CD4-positive, alpha-beta T cell treated with Interleukin-12 subunit alpha and Interleukin-12 subunit beta, for 1 hour (primary cell): Measurements from ENCODE around the gene CFAP70.
A peak's percentile ranks its signal among the peaks of the same experiment; 100 is the strongest.
"Not testable (repeated sequence)": the region's sequence is repeated elsewhere in the genome, so short reads cannot be mapped to it uniquely, and the experiment has no call there.

ENCODE experiments used
- DNase-seq: peaks from one replicate; pipeline ENCODE4 v3.0.0-alpha.2; 2020

The CFAP70 gene

DNA sequence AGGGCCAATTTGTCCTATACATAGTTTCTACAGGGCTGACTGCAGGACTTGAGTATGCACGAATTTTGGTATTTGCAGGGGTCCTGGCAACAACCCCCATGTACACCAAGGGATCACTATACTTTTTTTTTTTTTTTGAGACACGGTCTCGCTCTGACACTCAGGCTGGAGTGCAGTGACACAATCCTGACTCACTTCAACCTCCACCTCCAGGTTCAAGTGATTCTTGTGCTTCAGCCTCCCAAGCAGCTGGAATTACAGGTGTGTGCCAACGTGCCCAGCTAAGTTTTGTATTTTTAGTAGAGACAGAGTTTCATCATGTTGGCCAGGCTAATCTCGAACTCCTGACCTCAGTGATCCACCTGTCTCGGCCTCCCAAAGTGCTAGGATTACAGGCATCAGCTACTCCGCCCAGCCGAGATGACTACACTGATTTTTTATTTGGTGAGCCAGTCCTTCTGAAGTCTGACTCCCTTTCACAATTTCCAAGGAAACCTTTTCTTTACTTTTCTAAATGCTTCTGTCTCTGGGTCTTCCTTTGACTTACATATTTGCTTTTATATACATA is 19.8 kb downstream of the CFAP70 start:
- DNase-seq, result no peak

- DNase-seq, result no peak
These were observed 25.5 kb downstream of the CFAP70 start for GRCh38 chr10:73333202-73333601.

DNA sequence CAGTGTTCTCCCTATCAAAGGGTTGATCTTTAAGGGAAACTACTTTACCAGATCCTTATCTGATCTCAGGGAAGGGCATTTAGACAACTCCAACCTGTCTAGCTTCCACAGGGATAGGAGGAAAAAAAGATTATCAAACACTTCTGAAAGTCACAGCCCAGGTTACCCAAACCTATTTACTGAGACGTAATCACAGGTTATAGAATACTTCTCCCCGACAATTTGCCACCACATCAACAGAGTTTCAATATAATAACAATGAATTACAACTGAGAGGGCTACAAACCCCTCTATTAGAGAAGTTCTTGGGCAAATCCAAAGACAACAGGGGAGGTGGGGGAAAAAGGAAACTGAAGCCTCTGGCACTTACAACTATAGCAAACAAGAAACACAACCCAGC is 26.3 kb downstream of the CFAP70 start:
- DNase-seq, result no peak

GRCh38 chr10:73328523-73328922 is 30.1 kb downstream of the CFAP70 start:
- DNase-seq, result not testable (repeated sequence)

DNA sequence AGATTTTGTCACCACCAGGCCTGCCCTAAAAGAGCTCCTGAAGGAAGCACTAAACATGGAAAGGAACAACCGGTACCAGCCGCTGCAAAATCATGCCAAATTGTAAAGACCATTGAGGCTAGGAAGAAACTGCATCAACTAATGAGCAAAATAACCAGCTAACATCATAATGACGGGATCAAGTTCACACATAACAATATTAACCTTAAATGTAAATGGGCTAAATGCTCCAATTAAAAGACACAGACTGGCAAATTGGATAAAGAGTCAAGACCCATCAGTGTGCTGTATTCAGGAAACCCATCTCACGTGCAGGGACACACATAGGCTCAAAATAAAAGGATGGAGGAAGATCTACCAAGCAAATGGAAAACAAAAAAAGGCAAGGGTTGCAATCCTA is 33.4 kb downstream of the CFAP70 start:
- not testable (repeated sequence) for DNase-seq

DNA sequence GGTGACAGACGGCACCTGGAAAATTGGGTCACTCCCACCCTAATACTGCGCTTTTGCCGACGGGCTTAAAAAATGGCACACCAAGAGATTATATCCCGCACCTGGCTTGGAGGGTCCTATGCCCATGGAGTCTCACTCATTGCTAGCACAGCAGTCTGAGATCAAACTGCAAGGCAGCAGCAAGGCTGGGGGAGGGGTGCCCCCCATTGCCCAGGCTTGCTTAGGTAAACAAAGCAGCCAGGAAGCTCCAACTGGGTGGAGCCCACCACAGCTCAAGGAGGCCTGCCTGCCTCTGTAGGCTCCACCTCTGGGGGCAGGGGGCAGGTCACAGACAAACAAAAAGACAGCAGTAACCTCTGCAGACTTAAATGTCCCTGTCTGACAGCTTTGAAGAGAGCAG is 35.1 kb downstream of the CFAP70 start:
- DNase-seq, result not testable (repeated sequence)

GRCh38 chr10:73310475-73310874 is 48.2 kb downstream of the CFAP70 start:
- no peak for DNase-seq

GRCh38 chr10:73307203-73307800 is 51.4 kb downstream of the CFAP70 start:
- no peak for DNase-seq

GRCh38 chr10:73306171-73306708 is 52.4 kb downstream of the CFAP70 start:
- no peak for DNase-seq

GRCh38 chr10:73296946-73297345 is 61.7 kb downstream of the CFAP70 start:
- no peak for DNase-seq

DNA sequence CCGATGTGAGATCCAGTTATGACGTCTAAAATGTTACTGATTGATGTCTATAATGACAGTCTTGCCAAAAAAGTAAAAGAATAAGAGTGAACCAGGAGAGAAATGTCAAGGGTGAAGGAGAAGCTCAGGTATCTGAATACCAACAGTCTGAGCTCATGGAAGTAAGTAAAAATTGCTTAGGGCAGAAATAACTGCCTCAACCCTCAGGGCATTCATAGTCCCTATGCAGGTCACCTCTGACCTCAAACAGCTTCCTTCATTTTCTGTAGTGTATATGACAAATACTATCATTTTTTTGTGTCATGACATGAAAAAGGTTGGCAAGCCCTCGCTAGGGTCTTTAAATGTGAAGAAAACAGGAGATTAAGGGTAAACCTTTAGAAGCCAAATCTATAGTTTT is 65.2 kb downstream of the CFAP70 start:
- DNase-seq, result no peak

GRCh38 chr10:73289958-73290357 is 68.7 kb downstream of the CFAP70 start:
- no peak for DNase-seq

DNA sequence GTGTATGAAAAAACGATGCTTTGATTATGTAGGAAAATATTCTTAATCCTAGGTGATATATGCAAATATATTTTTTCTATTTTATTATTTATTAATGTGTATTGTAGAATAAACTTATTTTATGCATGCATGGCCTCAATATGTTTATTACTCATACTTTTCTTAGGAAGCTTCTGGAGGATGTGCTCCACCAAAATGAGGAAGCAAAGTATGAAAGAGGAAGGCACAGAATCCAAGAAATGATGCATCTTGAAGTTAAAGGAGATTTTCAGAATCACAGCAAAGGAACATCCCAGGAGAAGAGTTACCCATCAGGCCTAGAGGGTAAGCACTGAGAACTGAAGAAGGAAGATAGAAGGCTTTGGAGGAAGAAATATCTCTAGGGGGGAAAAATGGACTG is 71.2 kb downstream of the CFAP70 start:
- DNase-seq, result no peak

- DNase-seq, result no peak
These were observed 77.6 kb downstream of the CFAP70 start for GRCh38 chr10:73281097-73281496.

DNA sequence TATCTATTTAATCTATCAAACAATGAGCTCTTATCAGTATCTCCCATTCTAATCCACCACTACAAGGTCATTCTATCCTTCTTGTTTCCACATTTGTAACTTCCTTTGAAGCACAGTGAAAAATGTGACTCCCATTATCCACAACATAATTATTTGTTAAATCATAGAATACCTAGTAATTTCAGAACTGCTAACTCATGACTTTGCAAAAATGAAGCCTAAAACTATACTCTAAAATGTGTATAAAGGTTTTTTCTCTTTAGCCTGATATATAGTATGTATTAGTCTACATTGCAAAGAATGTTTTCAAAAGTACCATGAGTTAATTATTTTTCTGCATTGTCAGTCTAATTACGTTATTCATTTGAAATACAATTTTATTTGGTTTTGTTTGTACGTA is 94.2 kb downstream of the CFAP70 start:
- no peak for DNase-seq

DNA sequence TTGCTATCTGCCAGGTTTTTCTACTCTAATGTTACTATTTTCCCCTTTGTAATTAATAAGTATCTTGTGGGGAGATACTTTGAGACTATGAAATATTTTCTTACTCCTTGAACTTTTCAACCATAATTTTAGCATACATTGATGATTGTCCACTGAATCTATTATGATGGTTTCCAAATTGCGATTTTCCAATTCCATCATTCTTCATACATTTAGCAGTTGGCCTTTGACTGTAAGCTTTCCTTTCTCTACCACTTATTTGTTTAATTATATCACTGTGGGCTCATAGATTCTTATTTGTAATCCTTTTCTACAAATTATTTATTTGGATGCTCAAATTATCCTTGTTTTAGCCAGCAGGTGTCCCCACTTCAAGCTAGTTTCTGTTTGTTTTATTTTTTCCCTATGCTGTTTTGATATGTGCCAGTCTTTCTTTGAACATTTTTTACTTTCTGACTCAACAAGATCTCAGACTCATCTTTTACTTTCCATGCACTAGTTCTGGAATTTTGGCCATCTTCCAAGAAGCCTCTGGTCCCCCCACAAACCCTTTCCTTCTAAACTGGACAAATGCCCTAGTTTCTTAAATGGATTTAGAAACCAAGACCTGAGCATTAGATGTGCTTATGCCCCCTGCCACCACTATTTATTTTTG is 94.8 kb downstream of the CFAP70 start:
- peak; percentile 26 for DNase-seq

DNA sequence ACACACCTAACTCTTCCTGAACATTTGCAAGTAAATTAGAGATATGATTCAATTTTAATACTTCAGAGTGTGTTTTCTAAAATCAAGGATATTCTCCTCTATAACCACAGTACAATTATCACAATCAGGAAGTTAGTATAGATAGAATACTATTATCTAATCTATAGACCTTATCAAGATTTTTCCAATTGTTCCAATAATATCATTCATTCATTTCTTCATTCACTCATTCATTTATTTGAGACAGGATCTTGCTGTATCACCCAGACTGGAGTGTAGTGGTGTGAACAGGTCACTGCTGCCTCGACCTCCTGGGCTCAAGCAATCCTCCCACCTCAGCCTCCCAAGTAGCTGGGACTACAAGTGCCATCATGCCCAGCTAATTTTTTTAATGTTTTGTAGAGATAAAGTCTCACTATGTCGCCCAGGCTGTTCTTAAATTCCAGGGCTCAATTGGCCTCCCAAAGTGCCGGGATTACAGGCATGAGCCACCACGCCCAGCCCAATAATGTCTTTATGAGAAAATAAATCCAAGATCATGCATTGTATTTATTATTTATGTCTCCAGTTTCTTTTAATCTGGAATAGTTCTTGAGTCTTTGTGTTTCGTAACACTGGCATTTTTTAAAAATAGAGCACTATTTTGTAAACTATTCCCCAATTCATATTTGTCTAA is 95.6 kb downstream of the CFAP70 start:
- DNase-seq, result no peak

DNA sequence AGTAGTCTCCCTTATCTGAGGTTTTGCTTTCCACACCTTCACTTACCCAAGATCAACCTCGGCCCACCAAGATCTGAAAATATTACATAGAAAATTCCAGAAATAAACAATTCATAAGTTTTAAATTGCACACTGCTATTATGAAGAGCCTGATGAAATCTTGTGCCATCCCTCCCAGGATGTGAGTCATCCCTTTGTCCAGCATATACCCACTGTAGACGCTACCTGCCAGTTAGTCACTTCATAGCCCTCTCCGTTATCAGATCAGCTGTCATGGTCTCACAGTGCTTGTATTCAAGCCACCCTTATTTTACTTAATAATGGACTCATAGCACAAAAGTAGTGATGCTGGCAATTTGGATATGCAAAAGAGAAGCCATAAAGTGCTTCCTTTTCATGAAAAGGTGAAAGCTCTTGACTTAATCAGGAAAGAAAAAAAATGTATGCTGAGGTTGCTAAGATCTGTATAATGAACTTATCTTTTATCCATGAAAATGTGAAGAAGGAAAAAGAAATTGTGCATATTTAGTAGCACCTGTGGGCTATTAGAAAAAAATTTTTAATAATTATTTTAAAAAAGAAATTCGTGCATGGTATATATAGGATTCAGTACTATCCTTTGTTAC is 96.4 kb downstream of the CFAP70 start:
- DNase-seq, result no peak

- no peak for DNase-seq
These were observed 97.2 kb downstream of the CFAP70 start for GRCh38 chr10:73261362-73261995.

- DNase-seq, result not testable (repeated sequence)
These were observed 100.1 kb downstream of the CFAP70 start for GRCh38 chr10:73258612-73259011.

GRCh38 chr10:73253225-73253555 is 105.5 kb downstream of the CFAP70 start:
- DNase-seq, result peak; percentile 12

DNA sequence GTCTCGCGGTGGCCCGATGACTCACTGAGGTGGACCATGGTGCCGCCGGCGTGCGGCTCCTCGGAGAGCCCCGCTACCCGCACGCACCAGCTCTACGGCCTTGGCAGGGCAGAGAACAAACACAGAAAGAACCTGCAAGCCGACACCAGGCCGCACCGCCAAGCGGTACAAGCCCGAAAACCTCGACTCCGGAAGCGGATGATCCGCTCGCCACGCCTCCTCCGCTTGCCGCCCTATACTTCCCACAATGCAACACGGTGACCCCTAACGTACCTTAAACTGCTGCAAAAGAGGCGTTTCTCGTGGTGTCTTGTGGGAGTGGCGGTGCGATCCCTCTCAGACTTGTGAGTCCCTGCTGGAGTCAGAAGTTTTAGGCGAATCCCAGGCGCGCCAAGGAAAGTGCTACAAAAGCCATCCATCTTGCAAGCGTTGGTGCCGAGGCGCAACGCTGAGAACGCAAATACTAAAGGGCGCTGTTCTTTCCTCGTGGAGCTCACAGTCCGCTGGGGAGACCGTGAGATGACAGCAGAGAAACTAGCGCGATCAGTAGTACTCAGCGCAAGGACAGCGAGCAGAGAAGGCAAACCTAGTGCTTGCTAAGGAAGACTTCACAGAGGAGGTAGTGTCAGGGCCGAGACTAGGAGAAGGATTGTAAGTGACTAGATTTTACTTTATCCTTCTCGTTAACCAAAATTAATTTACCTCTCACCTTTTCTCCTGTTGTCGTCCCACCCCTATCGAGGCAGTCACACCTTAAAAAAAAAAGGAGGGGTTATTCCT is 106.0 kb downstream of the CFAP70 start, which contains the start of gene MRPS16:
Gene MRPS16 (minus strand): TSS at position 200 of the 780 bp plus-strand sequence. CDS start 162 bp downstream, at position 38.
- peak; percentile 94 for DNase-seq
